ENCODE measurements around the gene FNTB. TPM values are rescaled to one million over a fixed set of nuclear protein-coding genes. Genes with fewer than 3 reads are reported as not detected.

The FNTB gene
- total and polyA plus RNA-seq, 2 experiments from 2014 or later = 8.6 to 12.5 TPM

DNA sequence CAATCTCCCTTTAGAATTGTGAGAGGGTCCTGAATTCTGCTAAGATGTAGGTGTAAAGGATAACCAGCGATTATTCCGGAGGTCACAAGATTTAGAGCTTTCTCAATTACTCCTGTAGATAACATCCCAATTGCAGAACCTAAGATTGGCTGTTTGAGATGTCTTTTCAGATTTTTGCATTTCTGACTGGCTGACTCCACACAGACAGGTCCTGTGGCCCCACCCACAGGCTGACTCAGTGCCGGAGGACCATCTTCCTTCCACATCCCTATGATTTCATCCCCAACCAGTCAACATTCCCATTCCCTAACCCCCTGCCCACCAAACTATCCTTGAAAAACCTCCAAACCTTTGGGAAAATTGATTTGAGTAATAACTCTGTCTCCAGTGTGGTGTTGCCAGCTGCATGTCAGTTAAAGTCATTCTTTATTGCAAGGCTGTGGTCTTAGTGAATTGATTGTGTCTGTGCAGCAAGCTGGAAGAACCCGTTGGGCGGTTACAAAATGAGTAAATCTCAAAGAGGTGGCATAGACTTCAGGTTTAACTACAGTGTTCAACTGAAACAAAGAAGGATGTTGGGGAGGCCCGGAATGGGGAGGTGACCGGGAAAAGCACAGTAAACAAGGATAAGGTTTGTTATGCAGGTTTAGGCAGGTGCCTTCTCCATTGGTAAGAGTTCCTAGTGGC, 10.6 kb downstream of the FNTB start:
- Histone ChIP-seq H3K4me3 (no peak overlapping the region), H2AFZ (no peak overlapping the region), H3K9me2 (ENCODE audit: insufficient read depth) (no peaks in the 10 kb centered on the region), H4K20me1 (replicated peaks; ENCODE audit: insufficient read depth) (no peaks in the 10 kb centered on the region), H3K79me2 (replicated peaks; ENCODE audit: insufficient read depth) (peaks cover 8% of the 10 kb centered on the region; the same call in 1 of the 2 replicates), H3K27me3 (ENCODE audit: insufficient read depth) (no peaks in the 10 kb centered on the region), H3F3A (replicated peaks; ENCODE audit: low read depth) (no peaks in the 10 kb centered on the region), H3K4me2 (no peak overlapping the region), H3K4me1 (ENCODE audit: insufficient read depth) (peaks cover 7% of the 10 kb centered on the region), H3K36me3 (ENCODE audit: insufficient read depth) (no peaks in the 10 kb centered on the region), H3K27ac (ENCODE audit: low read depth) (0 out of 2 replicates have a peak overlapping the region, but pooled peaks have one; percentile 20)
- ATAC-seq (peak; percentile 85), DNase-seq (ENCODE audit: low spot score) (peak; percentile 50)
- H3K9me3 Mint-ChIP-seq = no peaks in the 10 kb centered on the region
- H3K27ac Mint-ChIP-seq = no peak overlapping the region
- no peaks in the 10 kb centered on the region for H3K36me3 Mint-ChIP-seq (ENCODE audit: low read depth)
- peaks cover 13% of the 10 kb centered on the region for H3K4me1 Mint-ChIP-seq
- TF ChIP-seq STAT1 (IDR thresholded peaks at IDR 0.05; ENCODE audit: unreplicated experiment) (no peak), POLR2AphosphoS5 (IDR thresholded peaks at IDR 0.05; ENCODE audit: low read depth) (no peak), ZNF331 (CRISPR knock-in tag; IDR thresholded peaks at IDR 0.05; ENCODE audit: low read depth) (no peak), EZH2 (IDR thresholded peaks at IDR 0.05; ENCODE audit: low read depth, unreplicated experiment) (no peak), REST (IDR thresholded peaks at IDR 0.05; ENCODE audit: unreplicated experiment) (no peak), NANOG (IDR thresholded peaks at IDR 0.05; ENCODE audit: borderline replicate concordance) (no peak), EZH2phosphoT487 (IDR thresholded peaks at IDR 0.05; ENCODE audit: unreplicated experiment) (no peak), JUNB (IDR thresholded peaks at IDR 0.05; ENCODE audit: unreplicated experiment) (no peak), ZNF114 (CRISPR knock-in tag; IDR thresholded peaks at IDR 0.05) (no peak), CREB1 (CRISPR knock-in tag; IDR thresholded peaks at IDR 0.05; ENCODE audit: low read depth) (no peak), CTCF (conservative IDR thresholded peaks at IDR 0.05; ENCODE audit: low read depth in 2 of 2) (no peak)
- TF ChIP-seq, protein P1, sequence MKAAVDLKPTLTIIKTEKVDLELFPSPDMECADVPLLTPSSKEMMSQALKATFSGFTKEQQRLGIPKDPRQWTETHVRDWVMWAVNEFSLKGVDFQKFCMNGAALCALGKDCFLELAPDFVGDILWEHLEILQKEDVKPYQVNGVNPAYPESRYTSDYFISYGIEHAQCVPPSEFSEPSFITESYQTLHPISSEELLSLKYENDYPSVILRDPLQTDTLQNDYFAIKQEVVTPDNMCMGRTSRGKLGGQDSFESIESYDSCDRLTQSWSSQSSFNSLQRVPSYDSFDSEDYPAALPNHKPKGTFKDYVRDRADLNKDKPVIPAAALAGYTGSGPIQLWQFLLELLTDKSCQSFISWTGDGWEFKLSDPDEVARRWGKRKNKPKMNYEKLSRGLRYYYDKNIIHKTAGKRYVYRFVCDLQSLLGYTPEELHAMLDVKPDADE (IDR thresholded peaks at IDR 0.05) = no peak
- TF ChIP-seq, protein P2, sequence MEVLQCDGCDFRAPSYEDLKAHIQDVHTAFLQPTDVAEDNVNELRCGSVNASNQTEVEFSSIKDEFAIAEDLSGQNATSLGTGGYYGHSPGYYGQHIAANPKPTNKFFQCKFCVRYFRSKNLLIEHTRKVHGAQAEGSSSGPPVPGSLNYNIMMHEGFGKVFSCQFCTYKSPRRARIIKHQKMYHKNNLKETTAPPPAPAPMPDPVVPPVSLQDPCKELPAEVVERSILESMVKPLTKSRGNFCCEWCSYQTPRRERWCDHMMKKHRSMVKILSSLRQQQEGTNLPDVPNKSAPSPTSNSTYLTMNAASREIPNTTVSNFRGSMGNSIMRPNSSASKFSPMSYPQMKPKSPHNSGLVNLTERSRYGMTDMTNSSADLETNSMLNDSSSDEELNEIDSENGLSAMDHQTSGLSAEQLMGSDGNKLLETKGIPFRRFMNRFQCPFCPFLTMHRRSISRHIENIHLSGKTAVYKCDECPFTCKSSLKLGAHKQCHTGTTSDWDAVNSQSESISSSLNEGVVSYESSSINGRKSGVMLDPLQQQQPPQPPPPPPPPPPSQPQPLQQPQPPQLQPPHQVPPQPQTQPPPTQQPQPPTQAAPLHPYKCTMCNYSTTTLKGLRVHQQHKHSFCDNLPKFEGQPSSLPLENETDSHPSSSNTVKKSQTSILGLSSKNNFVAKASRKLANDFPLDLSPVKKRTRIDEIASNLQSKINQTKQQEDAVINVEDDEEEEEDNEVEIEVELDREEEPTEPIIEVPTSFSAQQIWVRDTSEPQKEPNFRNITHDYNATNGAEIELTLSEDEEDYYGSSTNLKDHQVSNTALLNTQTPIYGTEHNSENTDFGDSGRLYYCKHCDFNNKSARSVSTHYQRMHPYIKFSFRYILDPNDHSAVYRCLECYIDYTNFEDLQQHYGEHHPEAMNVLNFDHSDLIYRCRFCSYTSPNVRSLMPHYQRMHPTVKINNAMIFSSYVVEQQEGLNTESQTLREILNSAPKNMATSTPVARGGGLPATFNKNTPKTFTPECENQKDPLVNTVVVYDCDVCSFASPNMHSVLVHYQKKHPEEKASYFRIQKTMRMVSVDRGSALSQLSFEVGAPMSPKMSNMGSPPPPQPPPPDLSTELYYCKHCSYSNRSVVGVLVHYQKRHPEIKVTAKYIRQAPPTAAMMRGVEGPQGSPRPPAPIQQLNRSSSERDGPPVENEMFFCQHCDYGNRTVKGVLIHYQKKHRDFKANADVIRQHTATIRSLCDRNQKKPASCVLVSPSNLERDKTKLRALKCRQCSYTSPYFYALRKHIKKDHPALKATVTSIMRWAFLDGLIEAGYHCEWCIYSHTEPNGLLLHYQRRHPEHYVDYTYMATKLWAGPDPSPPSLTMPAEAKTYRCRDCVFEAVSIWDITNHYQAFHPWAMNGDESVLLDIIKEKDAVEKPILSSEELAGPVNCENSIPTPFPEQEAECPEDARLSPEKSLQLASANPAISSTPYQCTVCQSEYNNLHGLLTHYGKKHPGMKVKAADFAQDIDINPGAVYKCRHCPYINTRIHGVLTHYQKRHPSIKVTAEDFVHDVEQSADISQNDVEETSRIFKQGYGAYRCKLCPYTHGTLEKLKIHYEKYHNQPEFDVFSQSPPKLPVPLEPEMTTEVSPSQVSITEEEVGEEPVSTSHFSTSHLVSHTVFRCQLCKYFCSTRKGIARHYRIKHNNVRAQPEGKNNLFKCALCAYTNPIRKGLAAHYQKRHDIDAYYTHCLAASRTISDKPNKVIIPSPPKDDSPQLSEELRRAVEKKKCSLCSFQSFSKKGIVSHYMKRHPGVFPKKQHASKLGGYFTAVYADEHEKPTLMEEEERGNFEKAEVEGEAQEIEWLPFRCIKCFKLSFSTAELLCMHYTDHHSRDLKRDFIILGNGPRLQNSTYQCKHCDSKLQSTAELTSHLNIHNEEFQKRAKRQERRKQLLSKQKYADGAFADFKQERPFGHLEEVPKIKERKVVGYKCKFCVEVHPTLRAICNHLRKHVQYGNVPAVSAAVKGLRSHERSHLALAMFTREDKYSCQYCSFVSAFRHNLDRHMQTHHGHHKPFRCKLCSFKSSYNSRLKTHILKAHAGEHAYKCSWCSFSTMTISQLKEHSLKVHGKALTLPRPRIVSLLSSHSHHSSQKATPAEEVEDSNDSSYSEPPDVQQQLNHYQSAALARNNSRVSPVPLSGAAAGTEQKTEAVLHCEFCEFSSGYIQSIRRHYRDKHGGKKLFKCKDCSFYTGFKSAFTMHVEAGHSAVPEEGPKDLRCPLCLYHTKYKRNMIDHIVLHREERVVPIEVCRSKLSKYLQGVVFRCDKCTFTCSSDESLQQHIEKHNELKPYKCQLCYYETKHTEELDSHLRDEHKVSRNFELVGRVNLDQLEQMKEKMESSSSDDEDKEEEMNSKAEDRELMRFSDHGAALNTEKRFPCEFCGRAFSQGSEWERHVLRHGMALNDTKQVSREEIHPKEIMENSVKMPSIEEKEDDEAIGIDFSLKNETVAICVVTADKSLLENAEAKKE (CRISPR knock-in tag; IDR thresholded peaks at IDR 0.05) = no peak
- H3K27me3 Mint-ChIP-seq (ENCODE audit: insufficient read depth, low read depth, poor library complexity) = peaks cover 1% of the 10 kb centered on the region
- no peak overlapping the region for H3K4me3 Mint-ChIP-seq

All from GM23338 (cell line).